Posterior vena cava (tissue), 2 donors: ENCODE measurements around the gene KRT80. TPM values are rescaled to one million over a fixed set of nuclear protein-coding genes. Genes with fewer than 3 reads are reported as not detected.

Experiments
- DNase-seq: peaks from one replicate; pipeline ENCODE4 v3.0.0-alpha.2; 2020; ENCODE audit warnings: low spot score
- intact Hi-C, 2 donors: fragments of 100-400 bp; cut with DNase I; formaldehyde crosslinking; loops; one replicate each; pipeline versions ENCODE4 v1.14.1 to v1.14.2; 2022 to 2023
- total RNA-seq, 2 donors: library from RNA; stranded (reverse); fragmentation: NEBNext Ultra II Directional; extraction: Animal tissue kit (Norgen Biotek cat#: 25700); gene quantifications; one replicate each; pipeline ENCODE4 v1.2.1, GENCODE V29; 2021
- donor health status: DM: yes; HTN: yes; CAD: no.
- donor health status: DM: yes; HTN: yes; CAD: no.

KRT80 gene
- total RNA-seq, 2 donors from 2014 or later, result 0.19 to 0.48 TPM

DNA sequence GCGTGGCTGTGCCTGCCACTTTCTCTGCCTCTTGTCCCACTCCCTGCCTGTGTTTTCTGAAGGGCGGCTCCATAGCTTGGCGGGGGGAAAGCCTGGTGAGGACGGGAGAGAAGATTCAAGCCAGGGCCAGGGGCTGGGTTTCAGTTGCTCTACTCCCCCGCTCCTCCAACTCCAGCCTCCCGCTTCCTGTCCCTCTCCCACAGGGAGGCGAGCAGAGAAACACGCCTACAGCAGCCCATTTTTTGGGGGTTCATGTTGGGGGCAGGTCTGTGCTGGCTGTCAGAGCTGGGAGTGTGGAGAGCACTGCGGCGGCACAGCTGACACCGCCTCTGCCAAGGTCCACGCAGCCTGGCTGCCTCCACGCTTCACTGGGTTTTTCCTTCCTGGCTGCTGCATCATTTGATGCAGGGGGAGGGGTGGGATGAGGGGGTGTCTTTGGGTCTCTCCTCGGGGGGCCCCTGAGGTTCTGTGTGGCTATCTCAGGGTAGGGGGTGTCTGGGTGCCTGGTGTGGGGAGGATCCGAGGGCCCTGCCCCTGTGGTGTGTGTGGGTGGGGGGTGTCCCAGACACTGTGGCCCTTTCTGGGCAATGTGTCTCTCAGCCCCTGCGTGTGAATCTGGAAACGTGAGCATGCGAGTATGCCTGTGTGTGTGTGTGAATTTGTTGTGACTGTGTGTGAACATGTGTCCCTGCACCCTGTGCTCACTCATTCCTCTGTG, 10.7 kb upstream of the KRT80 start:
- intact Hi-C loops, result no loop called here
- DNase-seq, result peak; percentile 80

DNA sequence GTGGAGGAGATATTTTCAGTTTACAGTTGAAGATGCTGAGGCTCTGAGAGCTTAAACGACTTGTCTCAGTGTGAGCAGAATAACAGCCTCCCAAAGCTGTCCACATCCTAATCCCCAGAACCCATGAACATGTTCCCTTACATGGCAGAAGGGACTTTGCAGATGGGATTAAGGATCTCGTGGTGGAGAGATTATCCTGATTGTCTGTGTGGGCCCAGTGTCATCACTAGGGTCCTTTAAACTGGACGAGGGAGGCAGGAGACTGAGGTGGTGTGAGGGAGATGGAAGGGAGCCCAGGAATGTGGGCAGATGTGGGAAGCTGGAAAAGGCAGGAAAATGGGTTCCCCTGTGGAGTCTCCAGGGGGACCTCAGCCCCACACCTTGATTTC, 9.6 kb upstream of the KRT80 start:
- DNase-seq, result no peak
- intact Hi-C loops, result no loop called here

DNA sequence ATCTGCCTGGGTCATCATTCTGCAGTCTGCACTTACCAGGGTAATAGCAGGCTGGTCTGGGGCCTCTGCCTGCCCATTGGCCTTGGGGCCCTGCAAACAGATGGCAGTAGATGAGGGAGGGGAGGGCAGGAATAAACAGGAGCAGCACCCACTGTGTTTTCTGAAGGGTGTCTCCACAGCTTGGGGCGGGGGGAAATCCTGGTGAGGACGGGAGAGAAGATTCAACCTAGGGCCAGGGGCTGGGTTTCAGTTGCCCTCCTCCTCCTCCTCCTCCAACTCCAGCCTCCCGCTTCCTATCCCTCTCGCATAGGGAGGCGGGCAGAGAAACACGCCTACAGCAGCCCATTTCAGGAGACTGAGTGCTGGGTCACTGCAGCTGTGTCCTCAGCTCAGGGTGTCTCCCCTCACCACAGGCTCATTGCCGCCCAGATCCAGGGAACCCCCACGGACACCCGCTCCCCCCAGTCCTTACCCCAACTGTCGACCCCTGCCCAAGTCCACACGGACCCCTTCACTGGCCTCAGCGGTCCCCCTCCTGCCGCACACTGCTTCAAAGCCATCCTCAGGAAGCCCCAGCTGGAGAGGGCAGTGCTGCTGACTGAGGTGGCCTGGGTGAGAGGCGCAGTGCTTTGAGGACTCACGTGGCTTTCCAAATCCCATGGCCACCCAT, 9.1 kb upstream of the KRT80 start:
- intact Hi-C loops, result no loop called here
- no peak for DNase-seq

DNA sequence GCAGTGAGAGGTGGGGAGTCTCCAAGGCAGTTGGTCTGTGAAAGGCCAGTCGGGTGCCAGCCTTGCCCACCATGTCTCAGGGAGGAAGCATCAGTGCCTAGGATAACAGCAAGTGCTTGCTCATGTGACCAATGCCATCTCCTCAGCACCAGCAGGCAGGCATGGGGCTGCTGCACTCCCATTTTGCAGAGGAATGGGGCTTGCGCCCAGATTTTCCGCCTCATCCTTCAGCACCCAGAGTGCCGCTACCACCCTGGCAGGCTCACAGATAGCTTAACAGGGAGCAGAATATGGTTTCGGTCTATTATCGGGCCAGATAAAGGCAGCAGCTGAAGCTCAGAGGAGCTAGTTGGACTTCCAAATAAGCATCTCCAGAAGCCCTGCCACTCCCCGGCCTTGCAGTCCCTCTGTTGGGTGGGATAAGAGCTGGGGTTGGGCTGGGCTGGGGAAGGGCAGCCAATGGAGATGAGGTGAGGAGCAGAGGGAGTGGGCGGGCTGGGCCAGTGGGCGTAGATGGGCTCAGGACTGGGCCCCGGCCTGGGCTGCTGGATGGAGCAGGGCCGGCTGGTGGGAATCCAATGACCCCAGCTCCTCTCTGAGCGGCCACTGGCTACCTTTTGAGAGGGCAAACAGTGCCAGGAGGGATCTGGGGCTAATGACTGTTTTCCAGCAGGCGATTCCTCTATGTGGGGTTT, 8.4 kb upstream of the KRT80 start:
- intact Hi-C loops, result no loop called here
- DNase-seq, result no peak

DNA sequence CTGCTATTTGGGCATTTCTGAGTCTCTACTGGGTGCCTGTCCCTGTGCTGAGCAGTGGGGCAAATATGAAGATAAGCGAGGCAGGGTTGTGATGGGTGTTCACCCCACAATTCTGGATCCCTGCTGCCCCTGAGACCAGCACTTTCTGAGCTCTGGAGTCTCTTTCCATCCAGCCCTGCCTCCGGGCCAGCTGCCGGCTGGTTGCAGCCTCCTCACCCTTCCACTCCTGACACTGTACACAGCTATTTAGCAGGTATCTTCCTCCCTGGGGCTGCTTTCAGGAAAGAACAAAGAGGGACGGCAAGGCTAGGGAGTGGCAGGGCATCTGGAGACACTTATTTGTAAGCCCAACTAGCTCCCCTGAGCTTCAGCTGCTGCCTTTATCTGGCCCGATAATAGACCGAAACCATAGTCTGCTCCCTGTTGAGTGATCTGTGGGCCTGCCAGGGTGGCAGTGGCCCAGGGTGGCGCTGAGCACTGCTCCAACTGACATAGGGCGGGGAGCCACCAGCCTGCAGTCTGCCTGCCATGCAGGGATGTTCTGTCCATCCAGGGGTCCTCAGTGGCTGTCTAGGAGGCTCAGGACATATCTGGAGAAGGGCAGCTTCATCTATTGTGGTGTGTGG, 7.6 kb upstream of the KRT80 start:
- intact Hi-C loops, result no loop called here
- DNase-seq, result no peak

- intact Hi-C loops, result no loop called here
- DNase-seq, result no peak
These were observed 6.8 kb upstream of the KRT80 start for GRCh38 chr12:52198454-52199215.

GRCh38 chr12:52197371-52198231, 5.8 kb upstream of the KRT80 start:
- intact Hi-C loops, result no loop called here
- no peak for DNase-seq

DNA sequence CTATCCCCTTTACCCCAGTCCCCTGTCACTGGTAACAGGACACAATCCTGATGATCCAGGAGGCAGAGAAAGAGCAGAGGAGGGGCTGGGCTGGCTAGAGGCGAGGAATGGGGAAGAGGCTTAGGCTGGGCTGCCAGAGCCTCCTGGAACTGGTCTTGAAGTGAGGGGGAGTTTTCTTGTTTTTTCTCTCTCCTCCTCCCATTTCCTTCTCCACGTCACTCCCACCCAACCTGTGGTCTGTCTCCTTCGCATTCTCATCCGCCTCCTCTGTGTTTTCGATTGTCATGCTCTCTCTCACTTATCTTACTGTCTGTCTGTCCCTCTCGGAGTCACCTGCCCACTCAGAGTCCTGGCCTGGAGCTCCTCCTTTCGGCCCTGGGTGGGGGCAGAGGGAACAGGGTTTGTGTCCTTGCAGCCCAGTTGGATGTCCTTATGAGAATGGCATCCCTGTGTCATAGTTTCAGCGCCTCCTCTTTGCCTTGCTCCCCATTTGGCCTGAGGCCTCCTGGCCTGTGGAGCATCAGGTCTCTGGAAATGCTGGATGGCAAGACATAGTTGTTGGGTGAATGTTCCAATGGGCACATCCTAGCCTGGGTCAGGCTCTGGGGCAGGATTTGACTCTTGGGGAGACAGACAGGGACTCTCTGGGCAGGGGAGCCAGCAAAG, 3.4 kb upstream of the KRT80 start:
- intact Hi-C loops, result no loop called here
- no peak for DNase-seq

DNA sequence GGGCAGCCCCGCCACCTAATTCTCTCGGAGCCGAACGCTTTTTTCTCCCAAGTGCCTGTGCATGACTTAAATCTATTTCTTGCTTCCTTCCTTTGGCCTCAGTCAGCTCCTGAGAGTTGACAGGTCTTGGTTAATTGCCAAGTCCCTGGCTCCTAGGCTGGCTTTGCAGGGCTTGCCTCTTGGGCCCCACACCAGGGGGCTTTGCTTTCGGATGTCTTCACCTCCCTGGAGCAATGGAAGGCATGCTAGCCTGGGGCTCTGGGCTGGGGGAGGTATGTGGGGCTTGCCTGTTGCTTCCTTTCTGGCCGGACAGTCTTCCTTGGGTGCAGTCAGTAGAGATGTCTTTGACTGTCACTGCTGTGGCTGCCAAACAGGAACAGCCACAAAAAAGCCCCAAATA, 2.2 kb upstream of the KRT80 start:
- intact Hi-C loops, result no loop called here
- DNase-seq, result no peak

DNA sequence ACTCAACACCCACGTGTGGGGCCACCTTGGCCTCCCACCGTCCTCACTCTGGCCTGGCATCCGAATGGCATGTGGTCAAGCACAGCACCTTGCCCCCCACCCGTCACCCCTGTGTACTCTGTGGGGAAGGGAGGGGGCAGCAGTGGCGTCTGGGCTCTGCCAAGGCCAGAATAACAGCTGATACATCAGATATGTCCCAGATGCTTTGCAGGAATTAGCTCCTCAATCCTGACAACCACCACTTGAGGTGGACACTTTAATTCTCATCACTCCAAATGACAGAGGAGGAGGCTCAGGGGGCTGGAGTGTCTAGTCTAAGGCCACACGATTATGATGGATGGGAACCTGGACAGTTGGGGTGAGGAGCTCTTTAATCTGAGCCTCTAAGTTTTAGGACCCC, 1.7 kb upstream of the KRT80 start:
- intact Hi-C loops, result no loop called here
- DNase-seq, result no peak

DNA sequence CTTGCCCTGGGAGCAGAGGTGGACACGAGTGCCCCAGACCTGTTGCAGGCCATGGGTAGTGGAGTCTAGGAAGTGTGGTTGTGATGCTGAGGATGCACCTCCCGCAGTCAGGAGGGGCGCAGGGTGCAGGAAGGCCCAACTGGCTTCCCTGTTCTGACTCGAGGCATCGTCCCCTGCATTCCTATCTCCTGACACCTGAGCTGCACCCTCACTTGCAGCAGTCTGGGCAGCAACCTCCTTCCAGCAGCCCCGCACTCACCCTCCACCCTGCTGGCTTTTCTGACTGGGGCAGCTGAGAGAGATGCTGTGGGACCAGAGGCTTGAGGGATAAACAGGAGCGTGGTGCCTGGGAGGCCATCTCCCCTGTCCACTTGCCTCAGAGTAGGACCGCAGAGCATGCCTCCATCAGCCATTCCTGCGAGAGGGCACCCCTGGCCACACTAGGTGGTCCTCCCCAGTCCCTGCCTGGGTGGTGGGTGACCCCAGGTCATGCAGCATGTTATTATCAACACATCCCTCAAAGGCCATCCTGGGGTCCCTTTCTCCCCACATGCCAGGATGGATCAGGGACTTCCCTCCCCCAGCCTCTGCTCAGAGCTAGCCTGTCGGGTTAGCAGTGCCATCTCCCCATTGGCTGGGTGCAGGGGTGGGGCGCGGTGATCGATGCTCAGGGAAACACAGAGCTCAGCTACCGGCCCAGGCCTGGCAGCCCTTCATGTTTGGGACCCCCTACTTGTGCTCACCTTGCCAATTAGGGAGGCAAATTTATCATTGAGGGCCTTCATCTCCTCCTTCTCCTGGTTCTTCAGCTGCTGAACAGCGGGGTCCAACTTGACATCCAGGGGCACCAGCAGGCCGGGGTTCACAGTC, 719 bp downstream of the KRT80 start:
- no peak for DNase-seq
- intact Hi-C loops, result no loop called here

DNA sequence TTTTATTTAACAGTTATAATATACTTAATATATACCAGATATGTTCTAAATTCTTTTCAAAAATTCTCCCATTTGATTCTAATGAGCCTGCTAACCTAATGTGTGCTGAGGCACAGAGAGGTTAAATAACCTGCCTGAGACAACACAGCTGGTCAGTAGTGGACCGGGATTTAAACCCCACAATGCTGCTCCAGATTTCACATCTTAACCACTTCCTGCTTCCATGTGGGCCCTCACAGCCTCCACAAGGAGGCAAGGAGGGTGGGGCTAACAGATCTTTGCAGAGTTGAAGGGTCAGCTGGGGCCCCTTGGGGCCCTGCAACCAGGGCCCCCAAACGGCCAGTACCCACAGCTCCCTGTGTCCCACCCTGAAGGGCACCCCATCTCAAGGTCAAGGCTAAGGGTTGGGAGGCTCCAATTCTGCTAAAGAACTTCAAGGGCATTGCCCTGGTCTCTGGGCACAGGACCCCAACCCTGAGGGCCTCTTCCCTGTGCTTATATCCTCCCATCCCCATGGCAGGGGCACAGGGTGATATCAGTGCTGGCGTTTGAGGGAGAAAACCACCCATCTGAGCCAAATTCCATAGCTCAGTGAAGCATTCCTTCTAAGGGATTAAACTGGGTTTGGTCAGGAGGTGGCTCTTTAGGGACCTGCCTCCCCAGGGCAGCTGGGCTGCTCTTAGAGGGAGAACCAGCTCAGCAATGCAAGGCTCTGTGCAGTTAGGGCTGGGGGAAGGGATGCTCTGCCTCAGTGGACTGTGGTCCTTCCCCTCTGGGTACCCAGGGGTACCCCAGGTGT, 2.2 kb downstream of the KRT80 start:
- DNase-seq, result no peak
- intact Hi-C loops, result no loop called here

GRCh38 chr12:52188658-52189057, 3.2 kb downstream of the KRT80 start:
- intact Hi-C loops, result no loop called here
- DNase-seq, result no peak

DNA sequence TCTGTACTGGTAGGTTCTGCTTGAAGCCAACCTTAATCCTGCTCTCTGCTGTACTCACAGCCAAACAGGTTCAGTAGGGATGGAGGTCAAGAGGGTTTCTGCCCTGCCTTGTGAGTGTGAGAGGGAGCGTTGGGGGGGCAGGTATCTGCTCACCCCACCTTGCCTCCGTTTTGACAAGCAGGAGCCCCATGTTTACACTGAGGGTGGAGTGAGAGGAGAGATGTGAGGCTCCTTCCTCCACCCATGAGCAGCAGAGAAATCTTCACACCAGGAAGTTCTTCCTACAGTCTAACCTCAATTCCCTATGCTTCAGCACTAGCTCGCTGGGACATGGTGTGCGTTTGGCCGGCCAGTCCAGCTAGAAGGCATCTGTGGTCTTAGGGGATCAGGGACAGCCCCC, 4.2 kb downstream of the KRT80 start:
- DNase-seq, result no peak
- intact Hi-C loops, result no loop called here

- DNase-seq, result no peak
- intact Hi-C loops, result no loop called here
These were observed 4.6 kb downstream of the KRT80 start for GRCh38 chr12:52187206-52187605.

GRCh38 chr12:52186118-52186840, 5.5 kb downstream of the KRT80 start:
- intact Hi-C loops, result no loop called here
- DNase-seq, result no peak
